ENCODE data around the gene OSMR. TPM values are rescaled to one million over a fixed set of nuclear protein-coding genes. Genes with fewer than 3 reads are reported as not detected.
A peak's percentile ranks its signal among the peaks of the same experiment; 100 is the strongest.

OSMR gene
- total and polyA plus RNA-seq, 2 of the 13 experiments (the other 11 are each of a cell fraction or from before 2014, with no cell fraction given), result 21.3 to 86.5 TPM

DNA sequence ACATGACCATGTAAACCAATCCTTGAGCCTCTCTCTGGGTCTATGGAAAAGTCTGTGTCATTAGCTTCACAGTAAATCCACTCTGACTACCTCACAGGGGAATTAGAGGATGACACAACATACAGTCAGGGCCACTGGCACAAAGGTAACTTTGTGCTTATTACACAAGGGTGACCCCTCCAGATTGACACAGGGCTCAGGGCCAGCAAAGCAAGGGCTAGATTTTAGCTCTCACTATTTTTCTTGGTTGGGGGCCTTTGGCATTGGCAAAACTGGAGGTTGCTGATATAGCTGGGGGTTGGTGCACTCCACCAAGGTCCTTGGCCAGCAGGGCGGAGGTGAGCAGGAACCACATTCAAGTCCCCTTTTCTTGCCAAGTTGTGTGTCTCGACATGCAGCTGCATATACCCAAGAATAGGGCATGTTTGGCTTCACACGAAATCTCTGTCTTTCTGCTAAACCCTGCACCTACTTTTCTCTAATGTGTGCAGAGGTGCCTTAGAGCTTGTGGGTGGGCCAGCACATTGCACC is 15.2 kb upstream of the OSMR start (continued):
- TF ChIP-seq EP300 (IDR thresholded peaks at IDR 0.05; ENCODE audit: low read depth in 2 of 2, low read length in 2 of 2) (peak; percentile 85 to 88), EP300 (CRISPR knock-in tag; IDR thresholded peaks at IDR 0.05; ENCODE audit: borderline replicate concordance) (peak; percentile 72), ZNF605 (CRISPR knock-in tag; IDR thresholded peaks at IDR 0.05) (no peak), ZNF431 (CRISPR knock-in tag; IDR thresholded peaks at IDR 0.05; ENCODE audit: borderline replicate concordance, low read depth) (peak; percentile 51; the same call in 1 of the 2 replicates), CAMTA2 (CRISPR knock-in tag; IDR thresholded peaks at IDR 0.05; ENCODE audit: borderline replicate concordance) (no peak), ARNTL (CRISPR knock-in tag; IDR thresholded peaks at IDR 0.05) (no peak), ATRX (CRISPR knock-in tag; IDR thresholded peaks at IDR 0.05; ENCODE audit: borderline replicate concordance) (no peak), FOXJ3 (CRISPR knock-in tag; IDR thresholded peaks at IDR 0.05; ENCODE audit: borderline replicate concordance) (peak; percentile 53; the same call in 1 of the 2 replicates), MIER3 (CRISPR knock-in tag; IDR thresholded peaks at IDR 0.05; ENCODE audit: borderline replicate concordance) (peak; percentile 83; the same call in 1 of the 2 replicates), ZNF180 (CRISPR knock-in tag; IDR thresholded peaks at IDR 0.05; ENCODE audit: borderline replicate concordance, low read depth) (no peak), PPARG (CRISPR knock-in tag; conservative IDR thresholded peaks at IDR 0.05) (peak; percentile 100), CREM (IDR thresholded peaks at IDR 0.05) (peak; percentile 52), CREM (CRISPR knock-in tag; IDR thresholded peaks at IDR 0.05) (no peak), PHF5A (CRISPR knock-in tag; IDR thresholded peaks at IDR 0.05; ENCODE audit: low read depth, unreplicated experiment) (peak; percentile 58), ZNF720 (CRISPR knock-in tag; IDR thresholded peaks at IDR 0.05) (no peak), BORCS8-MEF2B (CRISPR knock-in tag; IDR thresholded peaks at IDR 0.05) (no peak), ZBTB7B (CRISPR knock-in tag; IDR thresholded peaks at IDR 0.05) (peak; percentile 71), ZFY (CRISPR knock-in tag; IDR thresholded peaks at IDR 0.05) (no peak), SAP130 (CRISPR knock-in tag; IDR thresholded peaks at IDR 0.05; ENCODE audit: low read depth) (peak; percentile 80), NCOR1 (IDR thresholded peaks at IDR 0.05; ENCODE audit: borderline replicate concordance, low read length) (peak; percentile 77; the same call in 1 of the 2 replicates), ZMYM2 (CRISPR knock-in tag; IDR thresholded peaks at IDR 0.05) (peak; percentile 59; the same call in 1 of the 2 replicates), MIXL1 (CRISPR knock-in tag; IDR thresholded peaks at IDR 0.05) (peak; percentile 90), SOX13 (IDR thresholded peaks at IDR 0.05) (no peak), SOX13 (CRISPR knock-in tag; conservative IDR thresholded peaks at IDR 0.05 in 1 of 2, IDR thresholded peaks at IDR 0.05 in 1 of 2) (peak in 1 of 2 experiments; percentile 83; a peak in 2 of 4 replicates), STAT5B (CRISPR knock-in tag; IDR thresholded peaks at IDR 0.05) (no peak), ZMYM4 (CRISPR knock-in tag; IDR thresholded peaks at IDR 0.05) (peak; percentile 85)
- TF ChIP-seq, protein P1, sequence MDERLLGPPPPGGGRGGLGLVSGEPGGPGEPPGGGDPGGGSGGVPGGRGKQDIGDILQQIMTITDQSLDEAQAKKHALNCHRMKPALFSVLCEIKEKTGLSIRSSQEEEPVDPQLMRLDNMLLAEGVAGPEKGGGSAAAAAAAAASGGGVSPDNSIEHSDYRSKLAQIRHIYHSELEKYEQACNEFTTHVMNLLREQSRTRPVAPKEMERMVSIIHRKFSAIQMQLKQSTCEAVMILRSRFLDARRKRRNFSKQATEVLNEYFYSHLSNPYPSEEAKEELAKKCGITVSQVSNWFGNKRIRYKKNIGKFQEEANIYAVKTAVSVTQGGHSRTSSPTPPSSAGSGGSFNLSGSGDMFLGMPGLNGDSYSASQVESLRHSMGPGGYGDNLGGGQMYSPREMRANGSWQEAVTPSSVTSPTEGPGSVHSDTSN (CRISPR knock-in tag; IDR thresholded peaks at IDR 0.05), result 0 out of 2 replicates have a peak, but pooled peaks have one; percentile 33
- TF ChIP-seq, protein P2, sequence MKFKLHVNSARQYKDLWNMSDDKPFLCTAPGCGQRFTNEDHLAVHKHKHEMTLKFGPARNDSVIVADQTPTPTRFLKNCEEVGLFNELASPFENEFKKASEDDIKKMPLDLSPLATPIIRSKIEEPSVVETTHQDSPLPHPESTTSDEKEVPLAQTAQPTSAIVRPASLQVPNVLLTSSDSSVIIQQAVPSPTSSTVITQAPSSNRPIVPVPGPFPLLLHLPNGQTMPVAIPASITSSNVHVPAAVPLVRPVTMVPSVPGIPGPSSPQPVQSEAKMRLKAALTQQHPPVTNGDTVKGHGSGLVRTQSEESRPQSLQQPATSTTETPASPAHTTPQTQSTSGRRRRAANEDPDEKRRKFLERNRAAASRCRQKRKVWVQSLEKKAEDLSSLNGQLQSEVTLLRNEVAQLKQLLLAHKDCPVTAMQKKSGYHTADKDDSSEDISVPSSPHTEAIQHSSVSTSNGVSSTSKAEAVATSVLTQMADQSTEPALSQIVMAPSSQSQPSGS (CRISPR knock-in tag; IDR thresholded peaks at IDR 0.05), result peak; percentile 56; the same call in 1 of the 2 replicates
- TF ChIP-seq, protein P3, sequence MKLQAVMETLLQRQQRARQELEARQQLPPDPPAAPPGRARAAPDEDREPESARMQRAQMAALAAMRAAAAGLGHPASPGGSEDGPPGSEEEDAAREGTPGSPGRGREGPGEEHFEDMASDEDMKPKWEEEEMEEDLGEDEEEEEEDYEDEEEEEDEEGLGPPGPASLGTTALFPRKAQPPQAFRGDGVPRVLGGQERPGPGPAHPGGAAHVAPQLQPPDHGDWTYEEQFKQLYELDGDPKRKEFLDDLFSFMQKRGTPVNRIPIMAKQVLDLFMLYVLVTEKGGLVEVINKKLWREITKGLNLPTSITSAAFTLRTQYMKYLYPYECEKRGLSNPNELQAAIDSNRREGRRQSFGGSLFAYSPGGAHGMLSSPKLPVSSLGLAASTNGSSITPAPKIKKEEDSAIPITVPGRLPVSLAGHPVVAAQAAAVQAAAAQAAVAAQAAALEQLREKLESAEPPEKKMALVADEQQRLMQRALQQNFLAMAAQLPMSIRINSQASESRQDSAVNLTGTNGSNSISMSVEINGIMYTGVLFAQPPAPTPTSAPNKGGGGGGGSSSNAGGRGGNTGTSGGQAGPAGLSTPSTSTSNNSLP (IDR thresholded peaks at IDR 0.05; ENCODE audit: low read depth, low read length), result peak; percentile 73; the same call in 1 of the 2 replicates
